GM12872 (cell line): ENCODE data around the gene IFNGR2.

ENCODE experiments used
- TF ChIP-seq, protein P1 (sequence below): IDR thresholded peaks from 3 replicates; pipeline ENCODE4 v1.5.1; 2011; ENCODE audit warnings: low read depth, mild to moderate bottlenecking, low read length, moderate library complexity; ENCODE audit not compliant: insufficient read depth

IFNGR2 gene

DNA sequence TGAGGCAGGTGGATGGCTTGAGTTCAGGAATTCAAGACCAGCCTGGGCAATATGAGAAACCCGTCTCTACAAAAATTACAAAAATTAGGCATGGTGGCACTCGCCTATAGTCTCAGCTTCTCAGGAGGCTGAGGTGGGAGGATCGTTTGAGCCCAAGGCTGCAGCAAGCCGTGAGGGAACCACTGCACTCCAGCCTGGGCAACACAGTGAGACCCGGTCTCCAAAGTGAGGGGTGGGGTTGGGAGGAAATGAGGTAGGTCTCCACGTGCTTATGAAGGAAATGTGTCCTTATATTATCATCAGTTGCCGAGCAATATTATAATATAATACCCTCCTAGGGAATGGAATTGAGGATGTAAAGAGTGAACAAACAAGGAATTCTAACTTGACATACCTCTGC lies 73.9 kb downstream of the IFNGR2 start:
- TF ChIP-seq, protein P1, sequence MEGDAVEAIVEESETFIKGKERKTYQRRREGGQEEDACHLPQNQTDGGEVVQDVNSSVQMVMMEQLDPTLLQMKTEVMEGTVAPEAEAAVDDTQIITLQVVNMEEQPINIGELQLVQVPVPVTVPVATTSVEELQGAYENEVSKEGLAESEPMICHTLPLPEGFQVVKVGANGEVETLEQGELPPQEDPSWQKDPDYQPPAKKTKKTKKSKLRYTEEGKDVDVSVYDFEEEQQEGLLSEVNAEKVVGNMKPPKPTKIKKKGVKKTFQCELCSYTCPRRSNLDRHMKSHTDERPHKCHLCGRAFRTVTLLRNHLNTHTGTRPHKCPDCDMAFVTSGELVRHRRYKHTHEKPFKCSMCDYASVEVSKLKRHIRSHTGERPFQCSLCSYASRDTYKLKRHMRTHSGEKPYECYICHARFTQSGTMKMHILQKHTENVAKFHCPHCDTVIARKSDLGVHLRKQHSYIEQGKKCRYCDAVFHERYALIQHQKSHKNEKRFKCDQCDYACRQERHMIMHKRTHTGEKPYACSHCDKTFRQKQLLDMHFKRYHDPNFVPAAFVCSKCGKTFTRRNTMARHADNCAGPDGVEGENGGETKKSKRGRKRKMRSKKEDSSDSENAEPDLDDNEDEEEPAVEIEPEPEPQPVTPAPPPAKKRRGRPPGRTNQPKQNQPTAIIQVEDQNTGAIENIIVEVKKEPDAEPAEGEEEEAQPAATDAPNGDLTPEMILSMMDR: no peak

DNA sequence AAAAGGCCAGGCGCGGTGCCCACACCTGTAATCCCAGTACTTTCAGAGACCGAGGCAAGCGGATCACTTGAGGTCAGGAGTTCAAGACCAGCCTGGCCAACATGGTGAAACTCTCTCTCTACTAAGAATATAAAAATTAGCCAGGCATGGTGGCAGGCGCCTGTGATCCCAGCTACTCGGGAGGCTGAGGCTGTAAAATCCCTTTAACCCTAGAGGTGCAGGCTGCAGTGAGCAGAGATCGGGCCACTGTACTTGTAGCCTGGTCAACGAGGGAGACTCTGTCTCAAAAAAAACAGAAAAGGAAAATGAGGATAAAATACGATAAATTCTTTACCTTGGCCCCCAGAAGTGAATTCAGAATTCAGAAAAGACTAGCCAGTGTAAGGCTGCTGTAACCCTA lies 75.0 kb downstream of the IFNGR2 start:
- TF ChIP-seq, protein P1: no peak

DNA sequence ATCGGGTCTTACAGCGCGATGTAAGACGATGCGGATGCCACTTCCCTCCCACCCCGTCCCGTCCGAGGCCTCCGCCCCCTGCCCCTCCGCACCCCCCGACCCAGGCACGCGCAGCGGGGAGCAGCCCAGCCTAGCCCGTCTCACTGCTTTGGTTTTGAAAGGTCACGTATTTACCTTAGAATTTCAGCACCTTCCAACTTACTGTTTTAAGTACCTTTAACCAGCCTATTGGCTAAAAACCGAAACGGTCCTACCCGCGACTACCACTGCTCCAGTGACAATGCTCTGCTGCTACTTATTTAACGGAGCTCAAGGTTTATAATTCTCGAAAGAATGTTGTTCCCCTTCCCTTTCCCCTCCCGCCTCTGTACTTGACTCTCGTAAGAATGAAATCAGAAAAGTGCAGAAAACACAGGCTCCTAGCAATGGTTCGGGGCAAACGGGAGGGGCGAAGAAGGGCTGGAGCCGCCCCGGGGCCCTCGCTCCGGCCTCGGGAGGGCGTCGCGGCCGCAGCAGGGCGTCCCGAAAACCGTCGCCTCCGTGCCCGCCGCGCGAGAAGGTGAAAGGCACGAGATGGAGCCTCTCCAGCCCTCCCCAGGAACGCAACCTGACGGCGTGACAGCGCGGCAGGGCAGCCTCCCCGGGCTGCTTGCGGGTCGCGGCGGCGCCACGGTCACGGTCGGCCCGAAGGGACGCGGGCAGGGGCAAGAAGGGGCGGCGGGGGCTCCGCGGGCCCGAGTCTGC lies 75.9 kb downstream of the IFNGR2 start:
- TF ChIP-seq, protein P1: no peak

DNA sequence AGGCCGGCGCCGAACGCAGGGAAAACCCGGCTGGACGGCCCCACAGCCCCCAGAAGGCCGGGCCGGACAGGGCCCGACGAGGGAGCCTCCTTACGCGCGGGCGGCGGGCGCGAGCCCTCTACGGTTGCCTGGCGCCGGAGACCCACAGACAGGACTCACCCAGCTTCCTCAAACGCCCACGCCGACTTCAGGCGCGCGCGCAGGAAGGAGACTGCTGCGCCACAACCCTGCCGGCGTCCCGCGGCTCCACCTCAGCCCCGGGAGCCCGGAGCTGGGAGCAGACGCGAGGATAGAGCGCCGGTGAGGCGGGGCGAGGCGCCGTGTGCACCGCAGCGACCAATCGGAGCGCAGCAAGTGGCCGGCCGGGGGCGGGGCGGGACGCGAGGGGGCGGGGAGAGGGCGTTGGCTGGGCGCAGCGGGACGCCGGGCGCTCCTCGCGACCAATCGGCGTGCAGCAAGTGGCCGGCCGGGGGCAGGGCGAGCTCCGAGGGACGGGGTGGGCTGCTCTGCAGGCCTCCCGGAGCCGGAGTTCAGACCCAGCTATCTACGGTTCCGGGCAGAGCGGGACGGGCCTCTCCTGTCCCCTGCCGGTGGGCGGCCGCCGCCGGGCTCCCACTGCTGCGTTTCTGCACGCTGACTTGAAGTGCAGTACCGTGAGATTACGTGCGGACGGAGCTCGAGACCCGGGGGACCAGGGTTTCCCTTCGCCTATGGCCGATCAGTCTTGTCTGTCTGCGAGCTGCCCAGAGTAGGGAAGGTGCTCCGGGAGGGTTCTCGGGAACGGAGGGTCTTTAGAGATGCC lies 76.7 kb downstream of the IFNGR2 start, which contains the start of gene TMEM50B:
TMEM50B (minus strand) TSS at position 296 of the 802 bp plus-strand sequence. CDS start 11,089 bp downstream, outside the sequence.
- TF ChIP-seq, protein P1: peak; percentile 54

DNA sequence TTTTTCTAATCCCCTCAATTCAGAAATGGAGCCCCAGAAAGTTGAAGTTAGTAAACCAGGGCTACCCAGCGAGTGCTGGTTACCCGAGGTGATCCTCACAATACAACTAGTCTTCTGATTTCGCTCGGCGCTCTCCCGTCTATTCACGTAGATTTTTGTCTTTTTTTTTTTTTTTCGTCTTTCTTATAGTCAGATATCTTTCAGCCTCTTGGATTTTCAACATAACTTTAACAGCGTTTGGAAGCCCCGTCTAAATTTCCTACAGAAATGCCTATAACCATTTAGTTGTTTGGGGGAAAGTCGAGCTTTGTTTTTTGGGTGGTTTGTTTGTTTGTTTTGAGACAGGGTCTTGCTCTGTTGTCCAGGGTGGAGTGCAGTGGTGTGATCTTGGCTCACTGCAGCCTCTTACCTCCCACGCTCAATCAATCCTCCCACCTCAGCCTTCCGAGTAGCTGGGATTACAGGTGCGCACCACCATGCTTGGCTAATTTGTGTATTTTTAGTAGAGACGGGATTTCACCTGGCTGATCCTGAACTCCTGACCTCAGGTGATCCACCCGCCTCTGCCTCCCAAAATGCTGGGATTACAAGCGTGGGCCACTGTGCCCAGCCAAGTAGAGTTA lies 77.4 kb downstream of the IFNGR2 start:
- TF ChIP-seq, protein P1: no peak

DNA sequence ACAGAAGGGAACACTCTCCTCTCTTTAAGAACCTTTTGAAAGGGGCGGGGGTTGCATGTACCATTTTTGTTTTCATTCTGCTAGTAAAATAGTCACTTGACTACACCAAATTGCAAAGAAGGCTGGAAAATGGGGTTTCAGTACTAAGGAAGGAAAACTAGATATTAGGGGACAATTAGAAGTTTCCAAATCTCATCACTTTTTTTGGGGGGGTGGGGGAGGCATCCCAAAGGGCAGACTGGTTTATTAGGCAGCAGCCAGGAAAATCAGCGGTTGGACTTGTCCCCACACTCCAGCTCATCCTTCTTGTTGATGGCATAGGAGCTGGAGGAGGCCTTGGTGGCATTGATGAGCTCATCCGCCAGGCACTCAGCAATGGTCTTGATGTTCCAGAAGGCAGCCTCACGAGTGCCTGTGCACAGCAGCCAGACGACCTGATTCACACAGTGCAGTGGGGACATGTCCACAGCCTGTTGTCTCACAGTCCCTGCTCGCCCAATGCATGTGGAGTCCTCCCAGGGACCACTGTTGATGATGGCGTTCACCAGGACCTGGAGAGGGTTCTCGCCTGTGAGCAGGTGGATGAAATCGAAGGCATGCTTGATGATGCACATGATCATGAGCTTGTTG lies 78.2 kb downstream of the IFNGR2 start:
- TF ChIP-seq, protein P1: no peak
